H9 (cell line): ENCODE measurements around the gene PPP1R12B. TPM values are rescaled to one million over a fixed set of nuclear protein-coding genes. Genes with fewer than 3 reads are reported as not detected.

ENCODE experiments used
- DNase-seq: peaks from one replicate; pipeline ENCODE4 v3.0.0-alpha.2; 2017
- H2AFZ ChIP-seq: one replicate; pipeline ENCODE4 v1.6.1; 2013; ENCODE audit warnings: mild to moderate bottlenecking, low read length, control low read depth, moderate library complexity
- H2AK5ac ChIP-seq: 2 replicates; pipeline ENCODE4 v1.6.1; 2013; ENCODE audit warnings: low read length, control low read depth, mixed read lengths; ENCODE audit not compliant: insufficient read length
- H2BK120ac ChIP-seq: one replicate; pipeline ENCODE4 v1.6.1; 2013; ENCODE audit warnings: low read depth, mild to moderate bottlenecking, low read length, control low read depth, inconsistent platforms; ENCODE audit not compliant: poor library complexity, severe bottlenecking
- H2BK12ac ChIP-seq: 2 replicates; pipeline ENCODE4 v1.6.1; 2013; ENCODE audit warnings: low read length, control low read depth, mixed read lengths, low read depth; ENCODE audit not compliant: insufficient read length
- H2BK15ac ChIP-seq: 2 replicates; pipeline ENCODE4 v1.6.1; 2013; ENCODE audit warnings: low read depth, low read length, control low read depth
- H2BK20ac ChIP-seq: one replicate; pipeline ENCODE4 v1.6.1; 2013; ENCODE audit warnings: low read depth, mild to moderate bottlenecking, low read length, control low read depth, inconsistent platforms; ENCODE audit not compliant: poor library complexity, severe bottlenecking
- H2BK5ac ChIP-seq: 2 replicates; pipeline ENCODE4 v1.6.1; 2013; ENCODE audit warnings: low read length, control low read depth, mixed read lengths; ENCODE audit not compliant: insufficient read length
- H3K14ac ChIP-seq: 2 replicates; pipeline ENCODE4 v1.6.1; 2013; ENCODE audit warnings: low read length, control low read depth; ENCODE audit not compliant: insufficient read depth
- H3K18ac ChIP-seq: 2 replicates; pipeline ENCODE4 v1.6.1; 2013; ENCODE audit warnings: low read depth, mild to moderate bottlenecking, mixed read lengths, low read length, control low read depth; ENCODE audit not compliant: insufficient read length
- H3K23ac ChIP-seq: 2 replicates; pipeline ENCODE4 v1.6.1; 2013; ENCODE audit warnings: low read length, control low read depth, mixed read lengths, low read depth; ENCODE audit not compliant: insufficient read length
- H3K23me2 ChIP-seq: 2 replicates; pipeline ENCODE4 v1.6.1; 2013; ENCODE audit warnings: low read depth, mild to moderate bottlenecking, mixed read lengths, low read length, control low read depth; ENCODE audit not compliant: insufficient read length, poor library complexity, severe bottlenecking
- H3K27ac ChIP-seq: 2 replicates; pipeline ENCODE4 v1.5.1; 2013; ENCODE audit warnings: low read length, control low read depth, mixed read lengths, low read depth; ENCODE audit not compliant: insufficient read length
- H3K27me3 ChIP-seq: 2 replicates; pipeline ENCODE4 v1.6.1; 2013; ENCODE audit warnings: low read length, control low read depth, inconsistent platforms; ENCODE audit not compliant: insufficient read depth
- H3K4ac ChIP-seq: 2 replicates; pipeline ENCODE4 v1.6.1; 2013; ENCODE audit warnings: low read depth, mild to moderate bottlenecking, control low read depth, inconsistent platforms, low read length, moderate library complexity
- H3K4me1 ChIP-seq: 2 replicates; pipeline ENCODE4 v1.6.1; 2013; ENCODE audit warnings: low read length, control low read depth, inconsistent platforms; ENCODE audit not compliant: insufficient read depth
- H3K4me2 ChIP-seq: 2 replicates; pipeline ENCODE4 v1.6.1; 2013; ENCODE audit warnings: low read length, control low read depth, mixed read lengths; ENCODE audit not compliant: insufficient read length, insufficient read depth
- H3K56ac ChIP-seq: 2 replicates; pipeline ENCODE4 v1.6.1; 2013; ENCODE audit warnings: low read depth, mild to moderate bottlenecking, mixed read lengths, low read length, control low read depth; ENCODE audit not compliant: insufficient read length
- H3K79me1 ChIP-seq: 2 replicates; pipeline ENCODE4 v1.6.1; 2013; ENCODE audit warnings: low read depth, mild to moderate bottlenecking, moderate library complexity, low read length, control low read depth, inconsistent platforms; ENCODE audit not compliant: insufficient read depth, poor library complexity, severe bottlenecking
- H3K79me2 ChIP-seq: 2 replicates; pipeline ENCODE4 v1.6.1; 2013; ENCODE audit warnings: low read length, control low read depth, inconsistent platforms; ENCODE audit not compliant: insufficient read depth
- H3K9ac ChIP-seq: 2 replicates; pipeline ENCODE4 v1.6.1; 2013; ENCODE audit warnings: low read length, control low read depth, mixed read lengths; ENCODE audit not compliant: insufficient read length; ENCODE audit errors: extremely low read depth
- H3K9me3 ChIP-seq: one replicate; pipeline ENCODE4 v1.6.1; 2013; ENCODE audit warnings: low read depth, low read length, inconsistent platforms; ENCODE audit not compliant: control insufficient read depth
- H3T11ph ChIP-seq: one replicate; pipeline ENCODE4 v1.6.1; 2013; ENCODE audit warnings: mild to moderate bottlenecking, low read length, control low read depth, inconsistent platforms
- H4K20me1 ChIP-seq: one replicate; pipeline ENCODE4 v1.6.1; 2013; ENCODE audit not compliant: control insufficient read depth, insufficient read length, insufficient read depth
- H4K5ac ChIP-seq: 2 replicates; pipeline ENCODE4 v1.6.1; 2013; ENCODE audit warnings: low read depth, mild to moderate bottlenecking, mixed read lengths, low read length, control low read depth; ENCODE audit not compliant: insufficient read length
- H4K8ac ChIP-seq: replicated peaks from 2 replicates; pipeline ENCODE4 v1.6.1; 2013; ENCODE audit warnings: low read length, control low read depth, mixed read lengths, low read depth; ENCODE audit not compliant: insufficient read length
- H4K91ac ChIP-seq: 2 replicates; pipeline ENCODE4 v1.6.1; 2013; ENCODE audit warnings: low read depth, mild to moderate bottlenecking, moderate library complexity, mixed read lengths, low read length, control low read depth; ENCODE audit not compliant: insufficient read length
- H3K27ac Mint-ChIP-seq, 3 experiments: 2 replicates in 2 of 3; 3 replicates in 1 of 3; pipeline ENCODE4 v1.8.0; 2020 to 2021; ENCODE audit warnings: mixed read lengths in 3 of 3, mild to moderate bottlenecking in 1 of 3, moderate library complexity in 1 of 3
- H3K27me3 Mint-ChIP-seq: 2 replicates; pipeline ENCODE4 v1.8.0; 2021; ENCODE audit warnings: low read depth, mild to moderate bottlenecking, moderate library complexity, mixed read lengths
- H3K36me3 Mint-ChIP-seq, 3 experiments: 2 replicates in 2 of 3; 3 replicates in 1 of 3; pipeline ENCODE4 v1.8.0; 2020 to 2021; ENCODE audit warnings: low read depth in 3 of 3, mixed read lengths in 3 of 3; ENCODE audit not compliant: insufficient read depth in 1 of 3
- H3K4me1 Mint-ChIP-seq, 2 experiments: 2 replicates each; pipeline ENCODE4 v1.8.0; 2020; ENCODE audit warnings: mixed read lengths in 2 of 2
- H3K4me3 Mint-ChIP-seq, 2 experiments: 2 replicates in 1 of 2; 3 replicates in 1 of 2; pipeline ENCODE4 v1.8.0; 2020 to 2021; ENCODE audit warnings: mild to moderate bottlenecking in 2 of 2, mixed read lengths in 2 of 2, moderate library complexity in 1 of 2
- H3K9me3 Mint-ChIP-seq, 2 experiments: 2 replicates in 1 of 2; 3 replicates in 1 of 2; pipeline ENCODE4 v1.8.0; 2020; ENCODE audit warnings: mild to moderate bottlenecking in 2 of 2, mixed read lengths in 2 of 2, moderate library complexity in 1 of 2
- CTCF ChIP-seq: fragments of 200-600 bp; sonication (generic); conservative IDR thresholded peaks from 3 replicates; pipeline ENCODE4 v1.8.0; 2021; ENCODE audit warnings: antibody characterized with exemption, mild to moderate bottlenecking
- WGBS: extraction: QIAGEN DNeasy Blood & Tissue Kit; methylation state at CpG from one replicate; pipeline ENCODE4 v1.1.7; 2013; ENCODE audit warnings: missing lambda C conversion rate, low lambda C conversion rate, mixed read lengths; ENCODE audit not compliant: insufficient read length; ENCODE audit errors: extremely low coverage; 5-methylcytosine and 5-hydroxymethylcytosine counted together
- total RNA-seq: library from RNA; stranded (reverse); gene quantifications from 2 replicates; pipeline ENCODE4 v1.2.1, GENCODE V29; 2021

Gene PPP1R12B
- total RNA-seq, 1 experiment from 2014 or later: 12.9 TPM

- H3K9me3 Mint-ChIP-seq: no peaks in the 10 kb centered on the region
- H3K4me3 Mint-ChIP-seq: no peak overlapping the region
- Histone ChIP-seq H4K20me1 (no peaks in the 10 kb centered on the region), H4K8ac (no peak overlapping the region), H3K9ac (no peak overlapping the region), H3K14ac (no peak overlapping the region), H3K23me2 (no peaks in the 10 kb centered on the region), H3K4me2 (no peak overlapping the region), H3K9me3 (no peaks in the 10 kb centered on the region), H2BK5ac (no peak overlapping the region), H3K27ac (no peak overlapping the region), H3K4me1 (no peaks in the 10 kb centered on the region), H3K23ac (no peak overlapping the region), H2AFZ (no peak overlapping the region), H3K27me3 (no peaks in the 10 kb centered on the region), H2BK120ac (no peak overlapping the region), H3K79me1 (no peaks in the 10 kb centered on the region), H4K91ac (no peak overlapping the region), H4K5ac (no peak overlapping the region), H3T11ph (no peak overlapping the region), H2BK20ac (no peak overlapping the region), H2BK12ac (no peak overlapping the region), H3K56ac (no peak overlapping the region), H3K4ac (no peak overlapping the region), H3K79me2 (no peaks in the 10 kb centered on the region), H2BK15ac (no peak overlapping the region), H3K18ac (no peak overlapping the region), H2AK5ac (no peak overlapping the region)
- H3K4me1 Mint-ChIP-seq: peaks cover 7 to 11% of the 10 kb centered on the region in 2 experiments
- no peak overlapping the region for H3K27ac Mint-ChIP-seq
- H3K36me3 Mint-ChIP-seq: no peaks in the 10 kb centered on the region
- peaks cover 2% of the 10 kb centered on the region; the same call in 1 of the 2 replicates for H3K27me3 Mint-ChIP-seq
- no CpG with 5 or more reads among the region's 3 CpGs for WGBS
- no peak for DNase-seq
- no peak for TF ChIP-seq CTCF
Observed at GRCh38 chr1:202310746-202311145, 37.8 kb upstream of the PPP1R12B start.
